ENCODE results near the gene MYOZ3.

The MYOZ3 gene

DNA sequence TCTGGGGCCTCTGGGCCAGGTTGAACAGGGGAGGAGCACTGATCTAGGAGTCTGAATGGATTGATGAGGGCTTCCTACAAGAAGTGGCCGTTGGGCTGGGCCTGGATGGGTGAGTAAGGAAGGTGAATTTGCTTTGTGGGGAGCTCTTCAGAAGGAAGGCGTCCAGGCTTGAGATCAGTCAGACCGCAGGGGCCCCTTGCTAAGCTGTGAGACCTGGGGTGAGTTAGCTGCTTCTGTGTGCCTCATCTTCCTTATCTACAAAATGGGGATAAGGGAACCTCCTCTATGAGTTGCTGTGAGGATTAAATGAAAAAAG is 21.7 kb upstream of the MYOZ3 start:
- TF ChIP-seq, protein P1, sequence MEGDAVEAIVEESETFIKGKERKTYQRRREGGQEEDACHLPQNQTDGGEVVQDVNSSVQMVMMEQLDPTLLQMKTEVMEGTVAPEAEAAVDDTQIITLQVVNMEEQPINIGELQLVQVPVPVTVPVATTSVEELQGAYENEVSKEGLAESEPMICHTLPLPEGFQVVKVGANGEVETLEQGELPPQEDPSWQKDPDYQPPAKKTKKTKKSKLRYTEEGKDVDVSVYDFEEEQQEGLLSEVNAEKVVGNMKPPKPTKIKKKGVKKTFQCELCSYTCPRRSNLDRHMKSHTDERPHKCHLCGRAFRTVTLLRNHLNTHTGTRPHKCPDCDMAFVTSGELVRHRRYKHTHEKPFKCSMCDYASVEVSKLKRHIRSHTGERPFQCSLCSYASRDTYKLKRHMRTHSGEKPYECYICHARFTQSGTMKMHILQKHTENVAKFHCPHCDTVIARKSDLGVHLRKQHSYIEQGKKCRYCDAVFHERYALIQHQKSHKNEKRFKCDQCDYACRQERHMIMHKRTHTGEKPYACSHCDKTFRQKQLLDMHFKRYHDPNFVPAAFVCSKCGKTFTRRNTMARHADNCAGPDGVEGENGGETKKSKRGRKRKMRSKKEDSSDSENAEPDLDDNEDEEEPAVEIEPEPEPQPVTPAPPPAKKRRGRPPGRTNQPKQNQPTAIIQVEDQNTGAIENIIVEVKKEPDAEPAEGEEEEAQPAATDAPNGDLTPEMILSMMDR (IDR thresholded peaks at IDR 0.05; ENCODE audit: borderline replicate concordance, insufficient read depth, low read depth, low read length): no peak
- no peak overlapping the region for H3K4me3 ChIP-seq (ENCODE audit: low read depth, low read length)

DNA sequence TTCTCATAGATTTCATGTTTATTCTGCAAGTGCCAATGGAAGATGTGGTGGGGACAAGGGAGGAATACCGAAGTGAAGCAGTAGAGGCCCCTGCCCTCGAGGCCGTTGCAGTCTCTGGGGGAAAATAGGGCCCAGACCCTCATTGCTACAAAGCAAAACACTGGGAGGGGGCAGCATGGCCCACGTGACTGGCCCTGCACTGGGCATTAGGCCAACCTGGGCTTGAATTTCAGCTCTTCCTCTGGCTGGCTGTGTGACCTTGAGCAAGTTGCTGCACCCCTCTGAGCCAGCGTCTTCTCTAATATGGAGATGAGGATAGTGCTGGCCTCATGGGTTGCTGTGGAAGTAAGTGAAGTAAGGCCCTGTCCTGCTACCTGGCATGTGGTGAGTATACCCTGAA is 21.3 kb upstream of the MYOZ3 start:
- no peak overlapping the region for H3K4me3 ChIP-seq (ENCODE audit: low read depth, low read length)
- TF ChIP-seq, protein P1 (IDR thresholded peaks at IDR 0.05; ENCODE audit: borderline replicate concordance, insufficient read depth, low read depth, low read length): no peak

DNA sequence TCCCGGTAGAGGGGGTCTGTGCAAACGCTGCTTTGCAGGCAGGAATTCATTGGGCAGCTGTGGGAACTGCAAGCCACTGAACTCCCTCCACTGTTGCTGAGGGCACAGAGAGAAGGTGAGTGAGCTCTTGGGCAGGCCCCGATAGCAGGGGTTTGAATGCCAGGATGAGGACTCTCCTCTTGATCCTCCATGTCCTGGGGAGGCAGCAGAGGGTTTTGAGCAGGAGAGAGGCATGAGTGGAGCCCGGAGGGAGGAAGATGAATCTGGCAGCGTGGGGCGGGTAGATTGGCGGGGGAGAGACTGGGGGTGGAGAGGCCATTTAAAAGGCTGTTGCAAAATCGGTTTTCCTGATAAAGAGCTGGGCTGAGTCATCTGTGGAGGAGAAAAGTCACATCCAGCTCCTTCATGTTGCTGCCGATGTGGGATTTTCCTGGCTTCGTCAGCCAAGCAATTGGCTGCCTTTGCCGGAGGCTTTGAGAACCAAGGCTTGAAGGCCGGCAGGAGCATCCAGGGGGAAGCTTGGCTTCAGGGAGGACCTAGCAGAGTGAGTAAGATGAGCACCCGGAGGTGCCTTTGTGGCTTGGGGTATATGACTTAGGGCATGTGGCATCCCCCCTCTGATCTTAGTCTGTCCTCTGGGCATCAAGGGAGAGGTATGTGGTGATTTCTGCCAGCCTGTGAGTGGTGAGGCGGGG is 20.6 kb upstream of the MYOZ3 start, which contains the start of gene SYNPO:
SYNPO (plus strand) TSS at position 350 of the 695 bp plus-strand sequence. CDS start 7,616 bp downstream, outside the sequence.
- H3K4me3 ChIP-seq (ENCODE audit: low read depth, low read length): no peak within 1 kb of the TSS
- TF ChIP-seq, protein P1 (IDR thresholded peaks at IDR 0.05; ENCODE audit: borderline replicate concordance, insufficient read depth, low read depth, low read length): no peak

DNA sequence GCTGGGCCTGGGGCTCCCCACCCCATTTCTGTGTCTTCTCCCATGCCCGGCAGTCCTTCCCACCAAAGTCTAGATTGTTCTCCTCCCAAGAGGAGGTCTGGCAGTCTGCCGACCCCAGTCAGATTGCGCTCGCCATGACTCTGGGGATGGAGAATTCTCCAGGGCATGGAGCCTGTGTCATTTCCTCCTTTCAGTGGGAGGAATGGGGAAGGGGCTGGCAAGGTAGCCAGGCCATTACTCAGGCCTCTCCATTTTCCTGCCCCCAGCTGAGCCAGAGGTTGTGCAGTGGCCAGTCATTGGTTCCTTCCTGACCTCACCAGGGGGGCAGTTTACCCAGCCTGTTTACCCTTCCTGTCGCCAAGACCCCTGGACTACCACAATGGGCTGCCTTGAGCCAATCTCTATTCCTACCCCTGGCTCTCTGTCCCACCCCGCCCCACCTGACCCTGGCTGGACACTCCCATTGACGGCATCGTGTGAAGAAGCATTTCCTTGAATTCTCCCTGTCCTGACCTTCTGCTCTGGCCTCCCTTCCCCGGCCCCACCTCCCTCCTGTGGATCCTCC is 20.0 kb upstream of the MYOZ3 start:
- no peak overlapping the region for H3K4me3 ChIP-seq (ENCODE audit: low read depth, low read length)
- TF ChIP-seq, protein P1 (IDR thresholded peaks at IDR 0.05; ENCODE audit: borderline replicate concordance, insufficient read depth, low read depth, low read length): no peak

DNA sequence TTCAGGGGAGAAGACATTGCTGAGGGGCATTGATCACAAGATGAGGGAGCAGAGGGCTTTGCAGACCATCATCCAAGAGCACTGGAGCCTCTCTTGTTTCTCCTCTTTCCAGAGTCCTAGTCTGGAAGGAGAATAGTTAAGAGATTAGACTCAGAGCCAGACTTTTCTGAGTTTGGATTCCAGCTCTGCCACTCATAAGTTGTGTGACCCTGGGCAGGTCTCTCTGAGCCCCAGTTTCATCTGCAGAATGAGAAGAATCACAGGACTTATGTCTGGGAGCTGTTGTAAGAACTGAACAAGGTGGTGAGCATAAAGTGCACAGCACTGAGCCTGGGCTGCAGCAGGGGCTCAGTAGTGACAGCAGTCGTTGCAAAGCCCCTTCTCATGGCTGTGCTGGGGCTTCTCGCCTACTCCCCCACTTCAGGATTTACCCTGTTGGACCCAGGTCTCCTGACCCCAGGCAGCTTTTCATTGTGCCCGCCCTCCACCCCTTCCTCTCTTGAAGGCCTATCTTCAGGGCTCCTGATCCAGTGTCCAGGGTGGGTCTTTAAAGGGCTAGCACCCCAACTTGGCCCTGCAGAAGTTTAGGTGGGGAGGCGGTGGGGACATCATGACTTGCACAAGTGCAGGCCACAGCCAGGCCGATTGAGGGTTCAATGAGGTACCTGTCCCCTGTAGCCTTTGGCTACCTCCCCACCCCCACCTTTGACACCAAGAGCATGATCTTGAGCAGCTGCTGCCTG is 19.1 kb upstream of the MYOZ3 start:
- TF ChIP-seq, protein P1 (IDR thresholded peaks at IDR 0.05; ENCODE audit: borderline replicate concordance, insufficient read depth, low read depth, low read length): no peak
- no peak overlapping the region for H3K4me3 ChIP-seq (ENCODE audit: low read depth, low read length)

DNA sequence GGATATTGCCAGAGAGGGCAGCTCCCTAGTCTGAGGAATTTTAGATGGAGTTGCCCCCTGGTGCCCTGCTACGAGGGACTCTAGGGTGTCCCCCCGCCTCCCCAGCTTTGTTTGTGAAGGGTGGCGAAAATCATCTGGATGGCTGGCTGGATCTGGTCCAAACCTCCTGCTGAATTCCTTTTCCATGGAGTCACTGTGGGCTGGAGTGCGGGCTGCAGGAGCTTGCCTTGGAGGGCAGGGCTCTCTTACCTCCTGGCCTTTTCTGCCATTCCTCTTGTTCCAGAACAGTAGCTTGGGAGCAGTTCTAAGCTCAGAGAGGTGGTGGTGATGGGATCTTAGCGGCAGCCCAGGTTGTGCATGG is 18.5 kb upstream of the MYOZ3 start:
- TF ChIP-seq, protein P1 (IDR thresholded peaks at IDR 0.05; ENCODE audit: borderline replicate concordance, insufficient read depth, low read depth, low read length): no peak
- H3K4me3 ChIP-seq (ENCODE audit: low read depth, low read length): no peak overlapping the region
